Small intestine (tissue), 7 donors: ENCODE results near the gene CMKLR1. TPM values are rescaled to one million over a fixed set of nuclear protein-coding genes. Genes with fewer than 3 reads are reported as not detected.

Experiments
- DNase-seq, 2 donors: peaks; one replicate each; pipeline versions ENCODE4 v3.0.0 to v3.0.0-alpha.2; 2013
- FAIRE-seq: peaks from 2 replicates; lab custom pipeline; 2012; peaks lifted over from hg19 to GRCh38; lab: Jason Lieb, UNC
- H3K27ac ChIP-seq, 3 donors: one replicate each; pipeline ENCODE4 v1.5.1; 2013; ENCODE audit warnings: low read length in 2 of 3, mild to moderate bottlenecking in 2 of 3, control low read depth in 1 of 3, inconsistent platforms in 1 of 3, low read depth in 1 of 3, moderate library complexity in 1 of 3
- H3K27me3 ChIP-seq, 3 donors: one replicate each; pipeline ENCODE4 v1.6.1; 2013; ENCODE audit warnings: low read length in 3 of 3, inconsistent platforms in 1 of 3; ENCODE audit not compliant: control insufficient read depth in 3 of 3, insufficient read depth in 3 of 3
- H3K36me3 ChIP-seq, 3 donors: one replicate each; pipeline ENCODE4 v1.6.1; 2013; ENCODE audit warnings: low read length in 3 of 3, inconsistent platforms in 1 of 3, low read depth in 1 of 3, mild to moderate bottlenecking in 1 of 3, moderate library complexity in 1 of 3; ENCODE audit not compliant: control insufficient read depth in 3 of 3, insufficient read depth in 2 of 3
- H3K4me1 ChIP-seq, 3 donors: one replicate each; pipeline ENCODE4 v1.6.1; 2013; ENCODE audit warnings: low read length in 2 of 3, inconsistent platforms in 1 of 3, low read depth in 1 of 3, mild to moderate bottlenecking in 1 of 3, moderate library complexity in 1 of 3; ENCODE audit not compliant: control insufficient read depth in 3 of 3, insufficient read depth in 2 of 3
- H3K4me3 ChIP-seq, 3 donors: one replicate each; pipeline ENCODE4 v1.5.1; 2013; ENCODE audit warnings: low read length in 3 of 3, control low read depth in 1 of 3, inconsistent platforms in 1 of 3, low read depth in 1 of 3, mild to moderate bottlenecking in 1 of 3, moderate library complexity in 1 of 3
- H3K9me3 ChIP-seq, 2 donors: one replicate each; pipeline ENCODE4 v1.6.1; 2013; ENCODE audit warnings: low read depth in 1 of 2, low read length in 1 of 2; ENCODE audit not compliant: control insufficient read depth in 2 of 2, insufficient read depth in 1 of 2
- WGBS, 3 donors: extraction: QIAGEN DNeasy Blood & Tissue Kit; methylation state at CpG; one replicate each; pipeline ENCODE4 v1.1.7; 2013; 5-methylcytosine and 5-hydroxymethylcytosine counted together
- polyA plus RNA-seq, 4 donors: library from polyadenylated mRNA; stranded (reverse) in 3 of 4; unstranded in 1 of 4; fragments of 200-250 nt in 3 of 4; fragments of 120-200 nt in 1 of 4; gene quantifications; one replicate each; pipeline versions ENCODE4 v1.2.1 to v1.2.3, GENCODE V29; 2013
- donor health status: healthy with polysubstance abuse.
- donor health status: control.
- donor health status: control.
- donor health status: Bipolar disorder and iron deficiency.
- donor health status: healthy.

Gene CMKLR1
- polyA plus RNA-seq, 4 donors = 1.1 to 5.5 (median 2.6) TPM

DNA sequence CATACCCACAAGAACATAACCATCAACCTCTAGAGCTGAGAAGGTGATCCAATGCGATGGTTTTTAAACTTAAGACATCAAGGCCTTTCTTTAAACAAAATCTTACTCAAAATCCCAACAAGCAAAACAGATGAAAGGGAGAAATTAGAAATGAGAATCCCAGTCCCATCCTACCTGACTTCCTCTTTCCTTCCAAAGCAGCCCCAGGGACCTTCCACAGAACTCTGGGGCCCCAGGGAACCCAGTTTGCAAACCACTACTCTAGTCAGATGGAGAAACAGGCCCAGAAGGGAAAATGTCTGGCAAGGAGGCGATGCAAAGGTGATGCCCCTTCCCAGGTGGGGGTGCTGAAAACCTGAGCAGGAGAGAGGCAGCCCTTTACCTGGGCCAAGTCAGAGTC lies 29.0 kb upstream of the CMKLR1 start:
- Histone ChIP-seq H3K4me1 (no peaks in the 10 kb centered on the region), H3K9me3 (peaks cover 0 to under 1% of the 10 kb centered on the region in 2 donors), H3K27ac (no peak overlapping the region), H3K27me3 (peaks cover 0 to 2% (median 0%) of the 10 kb centered on the region in 3 donors), H3K36me3 (no peaks in the 10 kb centered on the region), H3K4me3 (no peak overlapping the region)
- DNase-seq (no peak), FAIRE-seq (no peak)
- 86 to 91% (median 87%) methylated on average over 2 of the region's 2 CpGs for WGBS, 3 donors

GRCh38 chr12:108367436-108367835 lies 28.3 kb upstream of the CMKLR1 start:
- no peaks in the 10 kb centered on the region for H3K4me1 ChIP-seq
- no peak for FAIRE-seq
- H3K36me3 ChIP-seq = no peaks in the 10 kb centered on the region
- peaks cover 0 to 2% (median 0%) of the 10 kb centered on the region in 3 donors for H3K27me3 ChIP-seq
- no peak overlapping the region for H3K4me3 ChIP-seq
- no peak for DNase-seq
- WGBS, 3 donors = 79 to 84% (median 81%) methylated on average over 7 of the region's 7 CpGs
- H3K9me3 ChIP-seq = no peaks in the 10 kb centered on the region
- no peak overlapping the region for H3K27ac ChIP-seq

DNA sequence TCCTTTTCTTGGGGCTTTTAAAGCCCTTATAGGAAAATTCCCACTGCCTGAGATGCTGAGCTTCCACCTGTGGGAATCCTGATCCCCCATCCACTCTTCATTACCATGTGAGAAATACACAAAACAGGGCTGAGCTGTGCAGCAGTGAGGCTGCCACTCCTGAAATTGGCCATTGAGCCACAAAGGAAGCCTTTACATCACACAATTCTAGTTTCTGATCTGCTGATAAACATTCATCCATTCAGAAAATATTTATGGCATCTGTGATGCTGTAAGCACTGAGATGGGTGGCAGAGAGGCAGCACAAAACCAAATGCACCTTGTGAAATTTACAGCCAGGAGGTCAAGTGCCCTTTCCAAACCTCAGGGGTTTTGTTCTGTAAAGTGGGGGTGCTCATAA lies 26.2 kb upstream of the CMKLR1 start:
- Histone ChIP-seq H3K27ac (no peak overlapping the region), H3K9me3 (no peaks in the 10 kb centered on the region), H3K4me1 (no peaks in the 10 kb centered on the region), H3K27me3 (peaks cover 0 to 2% (median 0%) of the 10 kb centered on the region in 3 donors), H3K36me3 (no peaks in the 10 kb centered on the region), H3K4me3 (no peak overlapping the region)
- DNase-seq (no peak), FAIRE-seq (no peak)

- peaks cover 0 to 2% (median 0%) of the 10 kb centered on the region in 3 donors for H3K27me3 ChIP-seq
- no peak for DNase-seq
- no peak overlapping the region for H3K27ac ChIP-seq
- no peaks in the 10 kb centered on the region for H3K9me3 ChIP-seq
- H3K4me1 ChIP-seq = no peaks in the 10 kb centered on the region
- 87 to 92% (median 89%) methylated on average over 3 of the region's 3 CpGs for WGBS, 3 donors
- FAIRE-seq = no peak
- no peak overlapping the region for H3K4me3 ChIP-seq
- no peaks in the 10 kb centered on the region for H3K36me3 ChIP-seq
Measured at GRCh38 chr12:108364879-108365278, 25.8 kb upstream of the CMKLR1 start.

DNA sequence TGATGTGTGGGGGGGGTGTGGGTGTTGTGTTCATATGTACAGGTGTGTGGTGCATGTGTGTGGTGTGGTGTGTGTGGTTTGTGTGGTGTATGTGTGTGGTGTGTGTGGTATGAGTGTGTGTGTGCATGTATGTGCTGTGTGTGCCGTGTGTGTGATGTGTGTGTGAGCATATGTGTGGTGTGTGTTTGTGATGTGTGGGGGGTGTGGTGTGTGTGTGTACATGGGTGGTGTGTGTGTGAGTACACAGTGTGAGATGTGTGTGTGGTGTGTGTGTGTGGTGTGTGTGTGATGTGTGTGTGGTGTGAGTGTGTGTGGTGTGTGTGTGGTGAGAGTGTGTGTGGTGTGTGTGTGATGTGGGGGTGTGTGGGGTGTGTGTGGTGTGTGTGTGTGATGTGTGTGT lies 24.5 kb upstream of the CMKLR1 start:
- FAIRE-seq (no peak), DNase-seq (no peak)
- Histone ChIP-seq H3K4me1 (no peaks in the 10 kb centered on the region), H3K36me3 (no peaks in the 10 kb centered on the region), H3K9me3 (no peaks in the 10 kb centered on the region), H3K4me3 (no peak overlapping the region), H3K27ac (no peak overlapping the region), H3K27me3 (no peaks in the 10 kb centered on the region)
- WGBS, 3 donors = 45 to 94% (median 69%) methylated on average over 1 of the region's 1 CpG

GRCh38 chr12:108363165-108363564 lies 24.1 kb upstream of the CMKLR1 start:
- H3K27me3 ChIP-seq = no peaks in the 10 kb centered on the region
- no peak overlapping the region for H3K4me3 ChIP-seq
- no peaks in the 10 kb centered on the region for H3K4me1 ChIP-seq
- WGBS, 3 donors = 86 to 92% (median 91%) methylated on average over 11 of the region's 11 CpGs
- FAIRE-seq (no peak), DNase-seq (no peak)
- no peaks in the 10 kb centered on the region for H3K9me3 ChIP-seq
- H3K36me3 ChIP-seq = no peaks in the 10 kb centered on the region
- no peak overlapping the region for H3K27ac ChIP-seq

GRCh38 chr12:108361606-108362005 lies 22.5 kb upstream of the CMKLR1 start:
- Histone ChIP-seq H3K4me1 (no peaks in the 10 kb centered on the region), H3K27me3 (no peaks in the 10 kb centered on the region), H3K4me3 (no peak overlapping the region), H3K36me3 (no peaks in the 10 kb centered on the region), H3K27ac (no peak overlapping the region), H3K9me3 (no peaks in the 10 kb centered on the region)
- whole genome bisulfite sequencing, 3 donors = 46 to 73% (median 51%) methylated on average over 3 of the region's 3 CpGs
- FAIRE-seq (no peak), DNase-seq (no peak)

DNA sequence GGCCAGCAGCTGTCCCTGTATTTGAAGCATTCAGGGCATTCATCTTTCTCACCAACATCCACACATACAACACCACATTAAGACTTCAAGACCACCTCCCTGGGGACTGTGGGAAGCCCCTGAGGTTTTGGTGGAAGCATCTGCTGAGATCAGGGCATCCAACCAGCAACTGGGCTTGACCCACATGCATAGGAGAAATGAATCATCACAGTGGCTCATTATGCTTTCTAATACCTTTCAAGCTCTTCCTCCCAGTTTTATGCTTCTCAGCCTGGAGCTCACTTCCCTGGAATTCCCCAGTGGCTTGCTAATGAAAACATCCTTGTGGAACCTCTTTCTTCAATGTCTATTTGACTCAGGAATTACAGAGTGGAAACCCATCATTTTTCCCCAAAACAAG lies 21.4 kb upstream of the CMKLR1 start:
- Histone ChIP-seq H3K27ac (no peak overlapping the region), H3K27me3 (no peaks in the 10 kb centered on the region), H3K9me3 (no peaks in the 10 kb centered on the region), H3K36me3 (no peaks in the 10 kb centered on the region), H3K4me3 (no peak overlapping the region), H3K4me1 (no peaks in the 10 kb centered on the region)
- DNase-seq (no peak), FAIRE-seq (no peak)

DNA sequence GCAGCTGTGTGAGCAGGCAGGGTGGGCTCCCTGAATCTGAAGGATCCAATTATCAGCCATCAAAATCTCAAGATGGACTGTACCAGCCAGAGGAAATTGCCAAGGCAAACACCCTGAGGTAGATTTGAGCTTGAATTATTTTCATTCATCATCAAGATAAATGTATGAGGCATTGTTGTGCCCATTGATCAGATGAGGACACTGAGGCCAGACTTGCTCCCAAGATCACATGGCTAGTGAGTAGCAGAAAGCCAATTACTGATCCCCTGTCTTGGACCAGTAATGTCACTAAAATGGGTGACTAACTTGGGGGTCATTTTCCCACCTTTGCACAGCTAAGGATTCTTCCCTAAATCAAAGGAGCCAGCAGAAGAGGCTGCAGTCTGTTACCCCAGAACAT lies 20.9 kb upstream of the CMKLR1 start:
- H3K4me3 ChIP-seq = no peak overlapping the region
- H3K27me3 ChIP-seq = no peaks in the 10 kb centered on the region
- FAIRE-seq (no peak), DNase-seq (no peak)
- no peak overlapping the region for H3K27ac ChIP-seq
- no peaks in the 10 kb centered on the region for H3K36me3 ChIP-seq
- H3K9me3 ChIP-seq = no peaks in the 10 kb centered on the region
- no peaks in the 10 kb centered on the region for H3K4me1 ChIP-seq
